ENCODE measurements around the gene MED9.

DNA sequence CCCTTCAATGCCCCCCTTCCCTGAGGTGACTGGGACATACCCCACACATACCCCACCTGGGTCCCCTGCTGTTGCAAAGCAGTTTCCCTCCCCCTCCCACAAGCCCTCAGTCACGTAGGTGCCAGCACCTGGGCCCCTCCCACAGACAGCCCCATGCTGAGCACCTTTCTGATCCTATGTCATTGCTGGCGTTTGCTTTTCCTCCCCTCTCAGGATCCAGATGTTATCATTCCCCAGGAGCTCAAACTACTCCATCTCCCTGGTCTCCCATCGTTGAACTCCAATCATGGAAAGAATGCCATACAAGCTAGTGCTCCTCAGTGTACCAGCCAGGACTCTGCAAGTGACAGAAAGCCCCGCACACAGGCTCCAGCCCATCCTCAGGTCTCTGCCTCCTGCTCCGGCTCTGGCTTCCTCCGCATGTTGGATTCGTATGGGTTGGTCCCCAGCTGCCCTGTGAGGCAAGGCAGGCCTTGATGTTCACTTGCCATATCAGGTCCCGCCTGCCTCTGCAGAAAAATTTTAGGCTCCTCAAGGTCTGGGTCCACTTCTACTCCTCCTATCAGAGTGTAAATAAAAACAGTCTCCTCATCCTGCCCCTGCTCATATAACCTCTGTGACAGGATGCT is 31.4 kb upstream of the MED9 start:
- no peak for TF ChIP-seq POLR2A (IDR thresholded peaks at IDR 0.05)
- TF ChIP-seq CTCF (IDR thresholded peaks at IDR 0.05), result no peak
- no peak for TF ChIP-seq POLR2AphosphoS5 (IDR thresholded peaks at IDR 0.05)

All from suprapubic skin (tissue), 4 donors.